HCT116 (cell line): ENCODE results near the gene ITGBL1. TPM values are rescaled to one million over a fixed set of nuclear protein-coding genes. Genes with fewer than 3 reads are reported as not detected.

Experiments used
- ATAC-seq: fragments of 200-7000 bp; cut with Tn5 transposase; 2 replicates; pipeline ENCODE4 v1.9.1; 2020; ENCODE audit warnings: mild to moderate bottlenecking, moderate library complexity
- BruUV-seq: library from RNA; stranded (reverse); fragments of 400-500 nt; replicated peaks from 2 replicates; lab custom pipeline; 2021; lab: Mats Ljungman, UMichigan
- CTCF ChIA-PET: fragments of 300-600 bp; sonication (Branson Sonifier 250); formaldehyde crosslinking; loops from one replicate; lab custom pipeline; 2021; ENCODE audit warnings: antibody characterized with exemption; lab: Charles Lee
- POLR2A ChIA-PET: fragments of 300-600, 350-600 bp; sonication (Branson Sonifier 250); formaldehyde crosslinking; loops from one replicate; lab custom pipeline; 2021; ENCODE audit warnings: antibody characterized with exemption; lab: Charles Lee
- RAD21 ChIA-PET, 2 experiments: fragments of 300-600 bp; sonication (Branson Sonifier 250); formaldehyde crosslinking; loops; one replicate each; lab custom pipeline; 2023; ENCODE audit warnings: low total read pairs in 2 of 2; ENCODE audit not compliant: uncharacterized antibody in 2 of 2, unreplicated experiment in 2 of 2, low non-redundant PET in 1 of 2; lab: Charles Lee
- DNase-seq: peaks from one replicate; pipeline ENCODE4 v3.0.0-alpha.2; 2010; ENCODE audit warnings: low read depth, low spot score
- H2AFZ ChIP-seq: fragments of 200-600 bp; shearing (Covaris generic), sonication (generic); 2 replicates; pipeline ENCODE4 v1.6.1; 2017; ENCODE audit warnings: low read depth, mixed run types, mixed read lengths, antibody characterized with exemption, low read length; ENCODE audit not compliant: poor library complexity, severe bottlenecking
- H3K27ac ChIP-seq: 2 replicates; pipeline ENCODE4 v1.5.1; 2012; ENCODE audit warnings: low read depth, low read length
- H3K27me3 ChIP-seq: fragments of 200-600 bp; sonication (generic); 2 replicates; pipeline ENCODE4 v1.6.1; 2016; ENCODE audit warnings: mixed run types, low read length, mixed read lengths; ENCODE audit not compliant: insufficient read depth
- H3K36me3 ChIP-seq, 2 experiments: fragments of 200-500 bp in 1 of 2; fragments of 200-600 bp in 1 of 2; sonication (Bioruptor generic) in 1 of 2; sonication (generic) in 1 of 2; 2 replicates each; pipeline versions ENCODE4 v1.5.1 to v1.6.1; 2014 to 2016; ENCODE audit warnings: low read length in 2 of 2, inconsistent platforms in 1 of 2, mixed read lengths in 1 of 2, mixed run types in 1 of 2; ENCODE audit not compliant: insufficient read depth in 2 of 2, control insufficient read depth in 1 of 2
- H3K4me1 ChIP-seq, 2 experiments: fragments of 200-600 bp in 1 of 2; sonication (generic) in 1 of 2; 2 replicates each; pipeline versions ENCODE4 v1.5.1 to v1.6.1; 2012 to 2017; ENCODE audit warnings: low read length in 2 of 2, inconsistent platforms in 1 of 2, mild to moderate bottlenecking in 1 of 2, mixed read lengths in 1 of 2, mixed run types in 1 of 2, moderate library complexity in 1 of 2; ENCODE audit not compliant: insufficient read depth in 2 of 2, control insufficient read depth in 1 of 2
- H3K4me2 ChIP-seq: fragments of 200-600 bp; sonication (generic); 2 replicates; pipeline ENCODE4 v1.6.1; 2017; ENCODE audit warnings: mixed run types, low read length, mixed read lengths
- H3K4me3 ChIP-seq, 2 experiments: fragments of 200-600 bp in 1 of 2; sonication (generic) in 1 of 2; replicated peaks in 1 of 2; 2 replicates each; pipeline ENCODE4 v1.5.1; 2011 to 2016; ENCODE audit warnings: low read length in 2 of 2, control low read depth in 1 of 2, low read depth in 1 of 2, mild to moderate bottlenecking in 1 of 2, mixed read lengths in 1 of 2, mixed run types in 1 of 2
- H3K79me2 ChIP-seq: fragments of 200-600 bp; sonication (generic); 2 replicates; pipeline ENCODE4 v1.6.1; 2017; ENCODE audit warnings: mild to moderate bottlenecking, mixed run types, low read length, moderate library complexity, mixed read lengths; ENCODE audit not compliant: insufficient read depth
- H3K9ac ChIP-seq: fragments of 200-600 bp; sonication (generic); 2 replicates; pipeline ENCODE4 v1.6.1; 2016; ENCODE audit warnings: low read length, mixed read lengths
- H3K9me2 ChIP-seq: fragments of 200-600 bp; sonication (generic), shearing (Covaris generic); 2 replicates; pipeline ENCODE4 v1.6.1; 2017; ENCODE audit warnings: mixed run types, mild to moderate bottlenecking, moderate library complexity; ENCODE audit not compliant: insufficient read depth
- H3K9me3 ChIP-seq, 2 experiments: fragments of 200-500 bp in 1 of 2; fragments of 200-600 bp in 1 of 2; sonication (Bioruptor generic) in 1 of 2; sonication (generic) in 1 of 2; 2 replicates each; pipeline ENCODE4 v1.6.1; 2014 to 2017; ENCODE audit warnings: low read length in 2 of 2, mixed read lengths in 2 of 2, inconsistent platforms in 1 of 2, low read depth in 1 of 2, mild to moderate bottlenecking in 1 of 2, mixed run types in 1 of 2, moderate library complexity in 1 of 2; ENCODE audit not compliant: control insufficient read depth in 1 of 2, insufficient read depth in 1 of 2
- H4K20me1 ChIP-seq: fragments of 200-600 bp; sonication (generic), shearing (Covaris generic); 2 replicates; pipeline ENCODE4 v1.6.1; 2017; ENCODE audit warnings: mixed run types, mild to moderate bottlenecking, moderate library complexity; ENCODE audit not compliant: insufficient read depth
- EZH2phosphoT487 ChIP-seq: fragments of 200-600 bp; IDR thresholded peaks from 2 replicates; pipeline ENCODE4 v1.6.1; 2018; ENCODE audit warnings: antibody characterized with exemption, borderline replicate concordance
- MAX ChIP-seq: IDR thresholded peaks from 2 replicates; pipeline ENCODE4 v1.6.1; 2012
- POLR2A ChIP-seq: IDR thresholded peaks from 2 replicates; pipeline ENCODE4 v1.7.0; 2011; ENCODE audit warnings: borderline replicate concordance; ENCODE audit not compliant: insufficient read depth, insufficient read length; ENCODE audit errors: extremely low read depth
- REST ChIP-seq: IDR thresholded peaks from 2 replicates; pipeline ENCODE4 v1.6.1; 2012; ENCODE audit warnings: low read depth
- ZBTB33 ChIP-seq: IDR thresholded peaks from 2 replicates; pipeline ENCODE4 v1.6.1; 2011; ENCODE audit warnings: mild to moderate bottlenecking, low read length, moderate library complexity; ENCODE audit not compliant: insufficient replicate concordance; ENCODE audit errors: extremely low read depth
- intact Hi-C: fragments of 100-400 bp; cut with micrococcal nuclease; formaldehyde crosslinking; loops from 2 replicates; pipeline ENCODE4 v1.10.0; 2022
- total RNA-seq: library from RNA; stranded (reverse); gene quantifications from one replicate; pipeline ENCODE4 v1.2.1, GENCODE V29; 2021; ENCODE audit not compliant: unreplicated experiment

The ITGBL1 gene
- total RNA-seq, 1 experiment from 2014 or later: 0.66 TPM

DNA sequence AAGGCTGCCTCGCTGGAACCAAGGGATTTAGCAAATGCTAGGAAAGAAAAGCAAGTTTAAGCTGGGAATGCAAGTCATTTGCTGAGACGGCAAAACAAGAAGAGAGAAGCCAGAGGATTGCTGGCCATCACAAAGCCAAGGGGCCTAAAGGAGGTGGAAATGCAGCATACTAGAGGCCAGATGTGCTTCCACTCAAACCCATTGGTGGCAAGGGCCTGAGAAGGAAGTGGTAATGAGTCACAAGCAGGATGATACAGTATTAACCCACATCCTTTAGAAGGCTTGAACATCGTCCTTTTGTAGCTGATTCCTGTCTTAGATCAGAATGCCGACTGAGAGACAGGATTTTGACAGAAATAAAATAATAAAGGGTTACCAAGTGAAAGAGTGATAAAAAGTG lies 68.2 kb downstream of the ITGBL1 start:
- H3K4me1 ChIP-seq: no peaks in the 10 kb centered on the region
- DNase-seq (no peak), ATAC-seq (no peak)
- no peaks in the 10 kb centered on the region for H3K9me2 ChIP-seq
- intact Hi-C loops: no loop called here
- H3K9me3 ChIP-seq: peaks cover 0 to 24% of the 10 kb centered on the region in 2 experiments; a peak in 3 of 4 replicates
- no peak overlapping the region for H3K27ac ChIP-seq
- ChIA-PET CTCF (no interaction called here), POLR2A (no interaction called here), RAD21 (no interaction called here)
- no peaks in the 10 kb centered on the region for H3K27me3 ChIP-seq
- H3K79me2 ChIP-seq: no peaks in the 10 kb centered on the region
- TF ChIP-seq POLR2A (no peak), REST (no peak), EZH2phosphoT487 (no peak), MAX (no peak), ZBTB33 (no peak)
- H3K4me3 ChIP-seq: no peak overlapping the region
- H3K4me2 ChIP-seq: no peak overlapping the region
- H3K36me3 ChIP-seq: no peaks in the 10 kb centered on the region
- H3K9ac ChIP-seq: no peak overlapping the region
- no peak overlapping the region for H2AFZ ChIP-seq
- no TSS peak for BruUV-seq
- no peaks in the 10 kb centered on the region for H4K20me1 ChIP-seq
